HepG2 (cell line): ENCODE data around the gene CACNA1G. TPM values are rescaled to one million over a fixed set of nuclear protein-coding genes. Genes with fewer than 3 reads are reported as not detected.

Experiments used
- DMTF1 ChIP-seq: sonication (generic); formaldehyde crosslinking; IDR thresholded peaks from 2 replicates; pipeline ENCODE4 v1.4.0; 2020; ENCODE audit warnings: mild to moderate bottlenecking, missing genetic modification reagents
- DNMT1 ChIP-seq: sonication (generic); formaldehyde crosslinking; IDR thresholded peaks from 2 replicates; pipeline ENCODE4 v1.5.1; 2020; ENCODE audit warnings: mild to moderate bottlenecking, missing genetic modification reagents
- GABPB1 ChIP-seq: IDR thresholded peaks from 2 replicates; pipeline ENCODE4 v1.6.1; 2016; ENCODE audit warnings: mild to moderate bottlenecking, missing genetic modification reagents, moderate library complexity, missing compliant biosample characterization
- IRX3 ChIP-seq: sonication (generic); formaldehyde crosslinking; IDR thresholded peaks from 2 replicates; pipeline ENCODE4 v1.8.1; 2023; ENCODE audit warnings: mild to moderate bottlenecking, low read depth, missing genetic modification reagents, borderline replicate concordance
- MZF1 ChIP-seq: sonication (generic); formaldehyde crosslinking; IDR thresholded peaks from 2 replicates; pipeline ENCODE4 v1.8.1; 2023; ENCODE audit warnings: mild to moderate bottlenecking, missing genetic modification reagents, borderline replicate concordance
- PRMT3 ChIP-seq: sonication (generic); formaldehyde crosslinking; IDR thresholded peaks from 2 replicates; pipeline ENCODE4 v1.8.1; 2022; ENCODE audit warnings: low read depth, mild to moderate bottlenecking, moderate library complexity, missing genetic modification reagents, borderline replicate concordance
- SKIL ChIP-seq: sonication (generic); formaldehyde crosslinking; IDR thresholded peaks from 2 replicates; pipeline ENCODE4 v1.8.0; 2022; ENCODE audit warnings: missing genetic modification reagents, mild to moderate bottlenecking, moderate library complexity, borderline replicate concordance
- SP140L ChIP-seq: sonication (generic); formaldehyde crosslinking; IDR thresholded peaks from 2 replicates; pipeline ENCODE4 v1.4.0; 2020; ENCODE audit warnings: missing genetic modification reagents, borderline replicate concordance
- TAF15 ChIP-seq: fragments of 200-400 bp; formaldehyde crosslinking; IDR thresholded peaks from one replicate; pipeline ENCODE4 v1.6.1; 2018; ENCODE audit warnings: mild to moderate bottlenecking, low read depth, low read length; ENCODE audit not compliant: poor library complexity, severe bottlenecking
- ZNF160 ChIP-seq: sonication (generic); formaldehyde crosslinking; IDR thresholded peaks from 2 replicates; pipeline ENCODE4 v1.8.0; 2022; ENCODE audit warnings: mild to moderate bottlenecking, inconsistent platforms, missing genetic modification reagents
- ZNF224 ChIP-seq: sonication (generic); formaldehyde crosslinking; IDR thresholded peaks from 2 replicates; pipeline ENCODE4 v1.5.0; 2020; ENCODE audit warnings: mild to moderate bottlenecking, missing genetic modification reagents
- ZNF280B ChIP-seq: sonication (generic); formaldehyde crosslinking; IDR thresholded peaks from 2 replicates; pipeline ENCODE4 v1.5.0; 2020; ENCODE audit warnings: missing genetic modification reagents, mild to moderate bottlenecking, borderline replicate concordance
- ZNF34 ChIP-seq: sonication (generic); formaldehyde crosslinking; IDR thresholded peaks from 2 replicates; pipeline ENCODE4 v1.4.0; 2020; ENCODE audit warnings: mild to moderate bottlenecking, missing genetic modification reagents, borderline replicate concordance
- ZNF619 ChIP-seq: sonication (generic); formaldehyde crosslinking; IDR thresholded peaks from 2 replicates; pipeline ENCODE4 v1.4.0; 2020; ENCODE audit warnings: mild to moderate bottlenecking, missing genetic modification reagents
- ZNF646 ChIP-seq: sonication (generic); formaldehyde crosslinking; IDR thresholded peaks from 2 replicates; pipeline ENCODE4 v1.9.0; 2021; ENCODE audit warnings: mild to moderate bottlenecking, missing genetic modification reagents
- polyA plus RNA-seq, 8 experiments: library from polyadenylated mRNA; depleted of rRNA in 3 of 8; stranded (reverse) in 7 of 8; unstranded in 1 of 8; fragments of >200 nt; fragmentation: Illumina TruSeq in 4 of 8; extraction: Trizol in 4 of 8; gene quantifications; 2 replicates each; pipeline versions ENCODE4 v1.2.1 to v1.2.3, GENCODE V29; 2011 to 2016; ENCODE audit warnings: low read depth in 4 of 8, missing spikeins in 1 of 8, mixed read lengths in 1 of 8; ENCODE audit not compliant: insufficient read depth in 1 of 8
- total RNA-seq, 5 experiments: library from RNA; depleted of rRNA; stranded (reverse); fragments of >200 nt; fragmentation: Illumina TruSeq; extraction: Trizol; gene quantifications; 2 replicates each; pipeline ENCODE4 v1.2.3, GENCODE V29; 2016; ENCODE audit warnings: low read depth in 1 of 5

The CACNA1G gene
- total and polyA plus RNA-seq, 2 of the 13 experiments (the other 11 are each of a cell fraction or from before 2014, with no cell fraction given) = 0.02 TPM; not detected in 1

GRCh38 chr17:50634915-50635731, 74.6 kb downstream of the CACNA1G start (continued):
- TF ChIP-seq ZNF619 (no peak), ZNF280B (CRISPR knock-in tag) (no peak), PRMT3 (CRISPR knock-in tag) (no peak), MZF1 (CRISPR knock-in tag) (no peak), ZNF224 (no peak), ZNF160 (CRISPR knock-in tag) (no peak), IRX3 (no peak), SP140L (no peak), ZNF646 (CRISPR knock-in tag) (no peak), DMTF1 (CRISPR knock-in tag) (0 out of 2 replicates have a peak, but pooled peaks have one; percentile 52), ZNF34 (CRISPR knock-in tag) (peak; percentile 90; the same call in 1 of the 2 replicates), TAF15 (peak; percentile 40), DNMT1 (CRISPR knock-in tag) (no peak), GABPB1 (CRISPR knock-in tag) (peak; percentile 43; the same call in 1 of the 2 replicates), SKIL (CRISPR knock-in tag) (no peak)
